Upper lobe of left lung (tissue), 4 donors: ENCODE measurements around the gene CA5A.

Source experiments
- CTCF ChIP-seq, 6 experiments: fragments of 450-650 bp in 4 of 6; fragments of 200-600 bp in 2 of 6; sonication (generic) in 2 of 6; IDR thresholded peaks; one replicate each; pipeline ENCODE4 v1.5.1; 2016 to 2019; ENCODE audit warnings: antibody characterized with exemption in 6 of 6
- POLR2A ChIP-seq, 4 donors: fragments of 450-650 bp; IDR thresholded peaks; one replicate each; pipeline ENCODE4 v1.5.1; 2016 to 2017; ENCODE audit warnings: antibody characterized with exemption in 4 of 4, mild to moderate bottlenecking in 2 of 4

GRCh38 chr16:87939562-87940423 is 3.5 kb upstream of the CA5A start:
- no peak for TF ChIP-seq CTCF (IDR thresholded peaks at IDR 0.05)
- TF ChIP-seq POLR2A (IDR thresholded peaks at IDR 0.05) = no peak
